A549 (cell line): ENCODE measurements around the gene MAN2B2. TPM values are rescaled to one million over a fixed set of nuclear protein-coding genes. Genes with fewer than 3 reads are reported as not detected.

Experiments
- ATAC-seq, 2 experiments: fragments of 200-7000 bp in 1 of 2; fragments of >200 bp in 1 of 2; cut with Nextera tagmentation in 1 of 2; cut with Tn5 transposase in 1 of 2; 3 replicates each; pipeline versions ENCODE4 v1.8.0 to v1.9.1; 2018 to 2020; ENCODE audit warnings: mild to moderate bottlenecking in 1 of 2, moderate library complexity in 1 of 2
- CTCF ChIA-PET: fragments of 300-600 bp; sonication (Branson Sonifier 250); formaldehyde crosslinking; extraction: SDS; loops from one replicate; lab custom pipeline; 2021; ENCODE audit warnings: antibody characterized with exemption, inconsistent platforms; lab: Yijun Ruan, JAX
- POLR2A ChIA-PET: fragments of 350-600 bp; formaldehyde crosslinking; extraction: SDS; loops from one replicate; lab custom pipeline; 2021; ENCODE audit warnings: antibody characterized with exemption, inconsistent platforms; lab: Yijun Ruan, JAX
- DNase-seq, 2 experiments: peaks; one replicate each; pipeline versions ENCODE4 v3.0.0 to v3.0.0-alpha.2; 2011 to 2016; ENCODE audit warnings: low read depth in 1 of 2, low spot score in 1 of 2
- FAIRE-seq: peaks from 2 replicates; lab custom pipeline; 2011; peaks lifted over from hg19 to GRCh38; lab: Jason Lieb, UNC
- H3K27ac ChIP-seq, 2 experiments: fragments of >200 bp; sonication (Bioruptor Twin); formaldehyde crosslinking; 3 replicates each; pipeline ENCODE4 v1.5.1; 2016 to 2017
- H3K4me1 ChIP-seq: fragments of >200 bp; sonication (Bioruptor Twin); formaldehyde crosslinking; 3 replicates; pipeline ENCODE4 v1.6.1; 2016
- H3K4me2 ChIP-seq: fragments of >200 bp; sonication (Bioruptor Twin); formaldehyde crosslinking; 3 replicates; pipeline ENCODE4 v1.6.1; 2016
- H3K4me3 ChIP-seq: fragments of >200 bp; sonication (Bioruptor Twin); formaldehyde crosslinking; 3 replicates; pipeline ENCODE4 v1.5.1; 2016
- H3K9me3 ChIP-seq: fragments of >200 bp; sonication (Bioruptor Twin); formaldehyde crosslinking; 3 replicates; pipeline ENCODE4 v1.6.1; 2016
- BCL3 ChIP-seq: fragments of >200 bp; sonication (Bioruptor Twin); formaldehyde crosslinking; IDR thresholded peaks from 3 replicates; pipeline ENCODE4 v1.6.1; 2016
- BHLHE40 ChIP-seq: IDR thresholded peaks from 2 replicates; pipeline ENCODE4 v1.6.1; 2012; ENCODE audit warnings: low read depth, low read length, inconsistent platforms
- CBX2 ChIP-seq: fragments of 200-600 bp; sonication (generic); IDR thresholded peaks from 2 replicates; pipeline ENCODE4 v1.6.1; 2016; ENCODE audit warnings: low read depth, mild to moderate bottlenecking, borderline replicate concordance
- CBX8 ChIP-seq: fragments of 200-600 bp; sonication (generic); IDR thresholded peaks from 2 replicates; pipeline ENCODE4 v1.6.1; 2016
- E2F6 ChIP-seq: IDR thresholded peaks from 2 replicates; pipeline ENCODE4 v1.6.1; 2012; ENCODE audit warnings: low read depth, borderline replicate concordance
- EP300 ChIP-seq, 2 experiments: fragments of >200 bp; sonication (Bioruptor Twin); formaldehyde crosslinking; IDR thresholded peaks; 2 replicates in 1 of 2; 3 replicates in 1 of 2; pipeline ENCODE4 v1.6.1; 2016 to 2017
- ESRRA ChIP-seq: fragments of 150-350 bp; IDR thresholded peaks from 2 replicates; pipeline ENCODE4 v1.6.1; 2014; ENCODE audit warnings: mild to moderate bottlenecking, low read length, borderline replicate concordance
- FOSL2 ChIP-seq, 2 experiments: fragments of 450-650 bp in 1 of 2; fragments of >200 bp in 1 of 2; sonication (Bioruptor Twin) in 1 of 2; formaldehyde crosslinking; IDR thresholded peaks; 2 replicates each; pipeline versions ENCODE4 v1.5.0 to v1.6.1; 2016 to 2020; ENCODE audit warnings: mild to moderate bottlenecking in 1 of 2, moderate library complexity in 1 of 2
- GATA3 ChIP-seq: IDR thresholded peaks from 2 replicates; pipeline ENCODE4 v1.6.1; 2012; ENCODE audit warnings: borderline replicate concordance
- HDAC2 ChIP-seq: fragments of 200-600 bp; sonication (generic); IDR thresholded peaks from 2 replicates; pipeline ENCODE4 v1.6.1; 2016
- HES2 ChIP-seq: fragments of >200 bp; sonication (Bioruptor Twin); formaldehyde crosslinking; IDR thresholded peaks from 2 replicates; pipeline ENCODE4 v1.6.1; 2016
- HOXA7 ChIP-seq: fragments of 250-450 bp; sonication (Bioruptor Pico); IDR thresholded peaks from 2 replicates; pipeline ENCODE4 v1.5.0; 2020; ENCODE audit warnings: mild to moderate bottlenecking, moderate library complexity
- HOXB13 ChIP-seq: fragments of 250-450 bp; sonication (Bioruptor Pico); IDR thresholded peaks from 2 replicates; pipeline ENCODE4 v1.5.0; 2020; ENCODE audit warnings: low read depth, mild to moderate bottlenecking, moderate library complexity
- HOXB5 ChIP-seq: fragments of 250-450 bp; sonication (Bioruptor Pico); IDR thresholded peaks from 2 replicates; pipeline ENCODE4 v1.5.0; 2020; ENCODE audit warnings: mild to moderate bottlenecking, moderate library complexity
- JUN ChIP-seq, 2 experiments: fragments of >200 bp; sonication (Bioruptor Twin); formaldehyde crosslinking; IDR thresholded peaks; 2 replicates in 1 of 2; 3 replicates in 1 of 2; pipeline ENCODE4 v1.6.1; 2016 to 2017
- KDM1A ChIP-seq: fragments of 200-600 bp; sonication (generic); IDR thresholded peaks from 2 replicates; pipeline ENCODE4 v1.6.1; 2016; ENCODE audit warnings: low read depth, mild to moderate bottlenecking
- KDM5A ChIP-seq: fragments of 200-600 bp; sonication (generic); IDR thresholded peaks from 2 replicates; pipeline ENCODE4 v1.6.1; 2016; ENCODE audit warnings: antibody characterized with exemption, mild to moderate bottlenecking
- MAFK ChIP-seq: fragments of 450-650 bp; IDR thresholded peaks from 2 replicates; pipeline ENCODE4 v1.6.1; 2014; ENCODE audit not compliant: partially characterized antibody
- MAZ ChIP-seq: fragments of 150-350 bp; IDR thresholded peaks from 2 replicates; pipeline ENCODE4 v1.6.1; 2014; ENCODE audit warnings: antibody characterized with exemption, low read depth, low read length, borderline replicate concordance
- MYC ChIP-seq: IDR thresholded peaks from 2 replicates; pipeline ENCODE4 v1.6.1; 2012; ENCODE audit warnings: mild to moderate bottlenecking, inconsistent platforms, low read length, improper control_type of control experiment, borderline replicate concordance
- NFE2L2 ChIP-seq: fragments of 150-350 bp; conservative IDR thresholded peaks from 2 replicates; pipeline ENCODE4 v1.6.1; 2014; ENCODE audit warnings: low read length
- NPAS2 ChIP-seq: fragments of 250-450 bp; sonication (Bioruptor Pico); IDR thresholded peaks from 2 replicates; pipeline ENCODE4 v1.8.0; 2022; ENCODE audit warnings: mild to moderate bottlenecking, moderate library complexity, borderline replicate concordance
- PHF8 ChIP-seq: fragments of 200-600 bp; sonication (generic); IDR thresholded peaks from 2 replicates; pipeline ENCODE4 v1.6.1; 2016; ENCODE audit warnings: low read depth, mild to moderate bottlenecking, antibody characterized with exemption, moderate library complexity, borderline replicate concordance
- POLR2A ChIP-seq: IDR thresholded peaks from 2 replicates; pipeline ENCODE4 v1.6.1; 2012; ENCODE audit warnings: mild to moderate bottlenecking, low read length
- POLR2AphosphoS2 ChIP-seq: conservative IDR thresholded peaks from 2 replicates; pipeline ENCODE4 v1.6.1; 2012; ENCODE audit warnings: low read length, improper control_type of control experiment, inconsistent platforms
- RNF2 ChIP-seq: fragments of 200-600 bp; sonication (generic); IDR thresholded peaks from 2 replicates; pipeline ENCODE4 v1.6.1; 2016; ENCODE audit warnings: low read depth, mild to moderate bottlenecking, antibody characterized with exemption, moderate library complexity, borderline replicate concordance
- SREBF2 ChIP-seq: fragments of 450-650 bp; IDR thresholded peaks from 2 replicates; pipeline ENCODE4 v1.6.1; 2014; ENCODE audit warnings: mild to moderate bottlenecking, moderate library complexity
- TP53 ChIP-seq: fragments of 250-450 bp; sonication (Bioruptor Pico); IDR thresholded peaks from 2 replicates; pipeline ENCODE4 v1.5.0; 2021; ENCODE audit warnings: mild to moderate bottlenecking, moderate library complexity
- ZFP36 ChIP-seq: fragments of 450-650 bp; IDR thresholded peaks from 2 replicates; pipeline ENCODE4 v1.6.1; 2014; ENCODE audit warnings: borderline replicate concordance; ENCODE audit not compliant: partially characterized antibody
- WGBS: methylation state at CpG from one replicate; pipeline ENCODE4 v1.1.6; 2017; ENCODE audit errors: missing lambda C conversion rate; 5-methylcytosine and 5-hydroxymethylcytosine counted together
- polyA plus RNA-seq, 4 experiments: library from polyadenylated mRNA; depleted of rRNA in 3 of 4; stranded (reverse); fragments of >200 nt; fragmentation: RNase III in 1 of 4; extraction: RNeasy Plus Mini Kit Qiagen cat#74134 plus additional on column Dnase treatment in 1 of 4; gene quantifications; 2 replicates in 3 of 4; 3 replicates in 1 of 4; pipeline ENCODE4 v1.2.3, GENCODE V29; 2011 to 2017
- TF ChIP-seq, protein P1 (sequence below): fragments of 250-450 bp; sonication (Bioruptor Pico); IDR thresholded peaks from 2 replicates; pipeline ENCODE4 v1.5.0; 2021; ENCODE audit warnings: mild to moderate bottlenecking, moderate library complexity, borderline replicate concordance
- TF ChIP-seq, protein P2 (sequence below): IDR thresholded peaks from 2 replicates; pipeline ENCODE4 v1.6.1; 2012

MAN2B2 gene
- polyA plus RNA-seq, 2 of the 4 experiments (the other 2 are of a cell fraction), result 6.3 to 8.4 TPM

- H3K27ac ChIP-seq, result peak within 1 kb of the TSS; percentile 87 to 98
- TF ChIP-seq, protein P1, sequence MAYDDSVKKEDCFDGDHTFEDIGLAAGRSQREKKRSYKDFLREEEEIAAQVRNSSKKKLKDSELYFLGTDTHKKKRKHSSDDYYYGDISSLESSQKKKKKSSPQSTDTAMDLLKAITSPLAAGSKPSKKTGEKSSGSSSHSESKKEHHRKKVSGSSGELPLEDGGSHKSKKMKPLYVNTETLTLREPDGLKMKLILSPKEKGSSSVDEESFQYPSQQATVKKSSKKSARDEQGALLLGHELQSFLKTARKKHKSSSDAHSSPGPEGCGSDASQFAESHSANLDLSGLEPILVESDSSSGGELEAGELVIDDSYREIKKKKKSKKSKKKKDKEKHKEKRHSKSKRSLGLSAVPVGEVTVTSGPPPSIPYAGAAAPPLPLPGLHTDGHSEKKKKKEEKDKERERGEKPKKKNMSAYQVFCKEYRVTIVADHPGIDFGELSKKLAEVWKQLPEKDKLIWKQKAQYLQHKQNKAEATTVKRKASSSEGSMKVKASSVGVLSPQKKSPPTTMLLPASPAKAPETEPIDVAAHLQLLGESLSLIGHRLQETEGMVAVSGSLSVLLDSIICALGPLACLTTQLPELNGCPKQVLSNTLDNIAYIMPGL (CRISPR knock-in tag), result no peak
- TF ChIP-seq NFE2L2, result no peak
- TF ChIP-seq ZFP36, result no peak
- TF ChIP-seq EP300 (IDR thresholded peaks at IDR 0.05), result no peak
- TF ChIP-seq GATA3, result peak; percentile 38; the same call in 1 of the 2 replicates
- peak; percentile 34; the same call in 1 of the 2 replicates for TF ChIP-seq BHLHE40
- TF ChIP-seq E2F6, result peak; percentile 90
- TF ChIP-seq MAZ, result no peak
- TF ChIP-seq HES2, result no peak
- 0 out of 2 replicates have a peak, but pooled peaks have one; percentile 11 for TF ChIP-seq KDM5A
- TF ChIP-seq, protein P2, sequence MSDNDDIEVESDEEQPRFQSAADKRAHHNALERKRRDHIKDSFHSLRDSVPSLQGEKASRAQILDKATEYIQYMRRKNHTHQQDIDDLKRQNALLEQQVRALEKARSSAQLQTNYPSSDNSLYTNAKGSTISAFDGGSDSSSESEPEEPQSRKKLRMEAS, result peak; percentile 89
- TF ChIP-seq POLR2AphosphoS2, result no peak
- no peak for TF ChIP-seq CBX8
- TF ChIP-seq PHF8, result 0 out of 2 replicates have a peak, but pooled peaks have one; percentile 47
- no peak for TF ChIP-seq RNF2
- TF ChIP-seq JUN (IDR thresholded peaks at IDR 0.05), result peak; percentile 83 to 85
- no peak for TF ChIP-seq HDAC2
- TF ChIP-seq HOXB13 (CRISPR knock-in tag), result peak; percentile 55; the same call in 1 of the 2 replicates
- no peak for TF ChIP-seq FOSL2 (IDR thresholded peaks at IDR 0.05)
- TF ChIP-seq FOSL2 (CRISPR knock-in tag; IDR thresholded peaks at IDR 0.05), result no peak
- TF ChIP-seq HOXB5 (CRISPR knock-in tag), result no peak
- TF ChIP-seq SREBF2, result no peak
- peak; percentile 92 for TF ChIP-seq POLR2A
- TF ChIP-seq MAFK, result no peak
- TF ChIP-seq KDM1A, result no peak
- TF ChIP-seq NPAS2 (CRISPR knock-in tag), result no peak
- no peak for TF ChIP-seq TP53
- TF ChIP-seq CBX2, result no peak
- TF ChIP-seq HOXA7, result no peak
- TF ChIP-seq BCL3, result no peak; the same call in 1 of the 3 replicates
- no peak for TF ChIP-seq ESRRA
- peak; percentile 42; the same call in 1 of the 2 replicates for TF ChIP-seq MYC
- TF ChIP-seq, all 56 proteins: peak for 10
- DNase-seq (peak; percentile 80 to 95), ATAC-seq (peak; percentile 93 to 94), FAIRE-seq (no peak)
- CTCF ChIA-PET, result interaction anchor here (0.6 to 2.5 kb wide), 3 partner anchors 18 to 94 kb away, joined by 3 to 13 read pairs (median 5); no protein-coding TSS in a partner anchor
- WGBS, result under 1% methylated on average over 34 of the region's 90 CpGs
- H3K4me2 ChIP-seq, result peak within 1 kb of the TSS; percentile 99
- POLR2A ChIA-PET, result interaction anchor here (0.6 to 1.7 kb wide), 9 partner anchors 10 to 1253 kb away, joined by 3 to 13 read pairs (median 6); partner anchors contain the start of genes MAN2B2 and MRFAP1L1
- peak within 1 kb of the TSS; percentile 62 for H3K4me3 ChIP-seq
- H3K4me1 ChIP-seq, result peaks cover 10% of the 10 kb centered on the region
- H3K9me3 ChIP-seq, result no peaks in the 10 kb centered on the region
Observed at GRCh38 chr4:6640292-6641163, 65.5 kb downstream of the MAN2B2 start, which contains the start of gene MRFAP1. Gene MRFAP1 (plus strand): TSS chr4:6640685. CDS start chr4:6640863, 178 bp downstream.
